Stimulated activated naive B cell treated with anti-CD40 and anti-IgM and Interleukin-4, amounts not matched to agents 10 μg/mL and 1 μg/mL and 100 μg/mL, for 72 hours (primary cell): Measurements from ENCODE around the gene SYT17.

Experiments
- ATAC-seq, 2 donors: fragments of 150-1000 bp; cut with Tn5 transposase; replicated peaks; 2 replicates each; pipeline ENCODE4 v1.10.0; 2021; ENCODE audit warnings: moderate library complexity in 1 of 2
- DNase-seq: peaks from one replicate; pipeline ENCODE4 v3.0.0; 2021
- H3K27ac Mint-ChIP-seq: one replicate; pipeline ENCODE4 v1.8.0; 2022; ENCODE audit warnings: mild to moderate bottlenecking, mixed read lengths
- H3K27me3 Mint-ChIP-seq, 2 donors: one replicate each; pipeline ENCODE4 v1.8.0; 2022; ENCODE audit warnings: mixed read lengths in 2 of 2
- H3K36me3 Mint-ChIP-seq, 2 donors: one replicate each; pipeline ENCODE4 v1.8.0; 2022; ENCODE audit warnings: mixed read lengths in 2 of 2, mild to moderate bottlenecking in 1 of 2
- H3K4me1 Mint-ChIP-seq, 2 donors: one replicate each; pipeline ENCODE4 v1.8.0; 2022; ENCODE audit warnings: mixed read lengths in 2 of 2, mild to moderate bottlenecking in 1 of 2
- H3K4me3 Mint-ChIP-seq, 2 donors: one replicate each; pipeline ENCODE4 v1.8.0; 2022; ENCODE audit warnings: mild to moderate bottlenecking in 2 of 2, mixed read lengths in 2 of 2, moderate library complexity in 1 of 2
- H3K9me3 Mint-ChIP-seq, 2 donors: one replicate each; pipeline ENCODE4 v1.8.0; 2022; ENCODE audit warnings: mixed read lengths in 2 of 2, mild to moderate bottlenecking in 1 of 2

Gene SYT17

DNA sequence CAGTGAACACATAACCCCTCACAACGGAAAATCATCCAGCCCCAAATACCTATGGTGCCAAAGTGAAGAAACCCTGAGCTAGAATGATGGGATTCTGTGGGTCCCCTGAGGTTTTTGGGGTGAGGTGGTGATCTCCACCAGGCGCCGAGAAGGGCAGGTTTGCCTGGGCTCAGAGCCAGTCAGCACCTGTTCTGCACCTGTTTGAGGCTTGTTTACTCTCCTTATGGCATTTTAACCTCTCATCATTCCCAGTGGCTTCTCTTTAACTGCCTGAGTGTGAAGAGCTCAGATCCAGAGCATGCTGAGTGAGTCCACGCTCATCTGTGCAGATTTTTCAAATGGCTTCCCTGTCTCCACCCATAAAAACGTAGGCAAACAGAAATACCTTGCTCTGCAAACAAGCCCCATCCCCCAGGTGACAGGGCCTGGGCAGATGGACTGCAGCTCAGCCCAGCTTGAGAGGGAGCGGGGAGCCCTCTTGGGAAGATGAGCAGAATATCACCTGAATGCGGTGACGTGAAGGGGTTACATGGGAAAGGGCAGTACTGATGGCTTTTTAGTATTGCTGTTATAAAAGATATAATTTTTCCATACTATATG is 77.4 kb downstream of the SYT17 start:
- no peak for ATAC-seq
- peaks cover 0 to 11% of the 10 kb centered on the region in 2 donors for H3K9me3 Mint-ChIP-seq
- H3K36me3 Mint-ChIP-seq, result peaks cover 35 to 57% of the 10 kb centered on the region in 2 donors
- peaks cover 0 to 4% of the 10 kb centered on the region in 2 donors for H3K4me1 Mint-ChIP-seq
- H3K27me3 Mint-ChIP-seq, result peaks cover 0 to 5% of the 10 kb centered on the region in 2 donors
- no peak overlapping the region for H3K27ac Mint-ChIP-seq
- no peak overlapping the region for H3K4me3 Mint-ChIP-seq
- DNase-seq, result no peak

GRCh38 chr16:19252904-19253303 is 84.9 kb downstream of the SYT17 start:
- no peak for DNase-seq
- H3K4me3 Mint-ChIP-seq, result no peak overlapping the region

GRCh38 chr16:19254611-19255010 is 86.6 kb downstream of the SYT17 start:
- Mint-ChIP-seq H3K4me1 (peaks cover 7 to 13% of the 10 kb centered on the region in 2 donors), H3K4me3 (no peak overlapping the region), H3K9me3 (no peaks in the 10 kb centered on the region), H3K27ac (no peak overlapping the region), H3K27me3 (peaks cover 0 to 7% of the 10 kb centered on the region in 2 donors), H3K36me3 (peaks cover 14 to 49% of the 10 kb centered on the region in 2 donors)
- DNase-seq, result no peak
- ATAC-seq, result no peak

More at GRCh38 chr16:19252904-19253303, 84.9 kb downstream of the SYT17 start:
- peaks cover 27 to 56% of the 10 kb centered on the region in 2 donors for H3K36me3 Mint-ChIP-seq
- H3K27ac Mint-ChIP-seq, result no peak overlapping the region
- ATAC-seq, result no peak
- H3K9me3 Mint-ChIP-seq, result peaks cover 0 to under 1% of the 10 kb centered on the region in 2 donors
- H3K27me3 Mint-ChIP-seq, result peaks cover 0 to 7% of the 10 kb centered on the region in 2 donors
- peaks cover 7 to 13% of the 10 kb centered on the region in 2 donors for H3K4me1 Mint-ChIP-seq

- H3K27me3 Mint-ChIP-seq, result no peaks in the 10 kb centered on the region
- H3K27ac Mint-ChIP-seq, result no peak overlapping the region
- no peak for DNase-seq
- no peak for ATAC-seq
- H3K4me3 Mint-ChIP-seq, result no peak overlapping the region
- H3K4me1 Mint-ChIP-seq, result peaks cover 0 to 6% of the 10 kb centered on the region in 2 donors
- H3K9me3 Mint-ChIP-seq, result peaks cover 24 to 28% of the 10 kb centered on the region in 2 donors
- H3K36me3 Mint-ChIP-seq, result peaks cover 33 to 60% of the 10 kb centered on the region in 2 donors
Observed at GRCh38 chr16:19264123-19264673, 96.2 kb downstream of the SYT17 start.

DNA sequence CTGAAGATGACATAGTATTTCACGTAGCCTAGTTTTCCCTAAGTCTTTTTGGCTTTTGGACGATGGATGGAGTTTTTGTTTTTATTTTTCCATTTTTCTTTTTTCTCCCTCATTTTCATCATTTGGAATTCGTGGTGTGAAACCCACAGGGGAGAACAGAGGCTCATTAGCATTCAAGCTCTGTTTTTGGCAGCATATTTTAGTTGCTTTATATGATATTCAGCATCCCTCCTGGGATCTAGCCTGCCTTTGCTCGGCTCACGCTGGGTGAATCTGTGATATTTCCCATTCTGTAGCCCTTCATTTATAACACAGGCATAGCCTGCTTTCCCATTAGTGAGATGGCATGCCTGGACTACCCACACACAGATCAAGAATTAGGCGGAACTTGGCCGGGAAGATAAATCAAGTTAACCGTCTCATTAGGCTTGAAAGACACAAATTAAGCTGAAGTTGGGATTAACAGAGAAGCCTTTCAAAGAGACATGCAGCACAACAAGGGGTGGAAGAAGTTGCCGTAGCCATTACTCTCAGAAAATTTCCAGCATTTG is 97.4 kb downstream of the SYT17 start:
- peaks cover 0 to 8% of the 10 kb centered on the region in 2 donors for H3K4me1 Mint-ChIP-seq
- peaks cover 29 to 31% of the 10 kb centered on the region in 2 donors for H3K9me3 Mint-ChIP-seq
- no peak overlapping the region for H3K27ac Mint-ChIP-seq
- H3K4me3 Mint-ChIP-seq, result no peak overlapping the region
- H3K36me3 Mint-ChIP-seq, result peaks cover 33 to 61% of the 10 kb centered on the region in 2 donors
- DNase-seq (no peak), ATAC-seq (no peak)
- no peaks in the 10 kb centered on the region for H3K27me3 Mint-ChIP-seq

GRCh38 chr16:19266774-19267173 is 98.7 kb downstream of the SYT17 start:
- H3K27ac Mint-ChIP-seq, result no peak overlapping the region
- H3K4me1 Mint-ChIP-seq, result peaks cover 3 to 8% of the 10 kb centered on the region in 2 donors
- H3K27me3 Mint-ChIP-seq, result no peaks in the 10 kb centered on the region
- no peak for ATAC-seq
- peaks cover 33 to 61% of the 10 kb centered on the region in 2 donors for H3K36me3 Mint-ChIP-seq
- DNase-seq, result no peak
- peaks cover 31% of the 10 kb centered on the region in 2 donors for H3K9me3 Mint-ChIP-seq
- no peak overlapping the region for H3K4me3 Mint-ChIP-seq

DNA sequence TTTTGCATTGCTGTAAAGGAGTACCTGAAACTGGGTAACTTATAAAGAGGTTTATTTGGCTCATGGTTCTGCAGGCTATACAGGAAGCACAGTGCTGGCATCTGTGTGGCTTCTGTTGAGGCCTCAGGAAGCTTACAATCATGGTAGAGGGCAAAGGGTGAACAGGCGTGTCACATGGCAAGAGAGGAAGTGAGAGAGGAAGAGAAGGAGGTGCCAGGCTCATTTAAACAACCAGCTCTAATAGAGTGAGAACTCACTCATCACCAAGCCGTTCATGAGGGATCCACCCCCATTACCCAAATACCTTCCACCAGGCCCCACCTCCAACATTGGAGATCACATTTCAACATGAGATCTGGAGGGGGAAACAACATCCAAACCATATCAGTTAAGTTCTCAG is 101.1 kb downstream of the SYT17 start:
- H3K36me3 Mint-ChIP-seq, result peaks cover 33 to 48% of the 10 kb centered on the region in 2 donors
- no peak overlapping the region for H3K4me3 Mint-ChIP-seq
- DNase-seq (no peak), ATAC-seq (peak; percentile 45 to 54)
- peaks cover 31% of the 10 kb centered on the region in 2 donors for H3K9me3 Mint-ChIP-seq
- peak overlapping the region; percentile 11 for H3K27ac Mint-ChIP-seq
- H3K4me1 Mint-ChIP-seq, result peaks cover 3 to 8% of the 10 kb centered on the region in 2 donors
- H3K27me3 Mint-ChIP-seq, result peaks cover 0 to 2% of the 10 kb centered on the region in 2 donors

DNA sequence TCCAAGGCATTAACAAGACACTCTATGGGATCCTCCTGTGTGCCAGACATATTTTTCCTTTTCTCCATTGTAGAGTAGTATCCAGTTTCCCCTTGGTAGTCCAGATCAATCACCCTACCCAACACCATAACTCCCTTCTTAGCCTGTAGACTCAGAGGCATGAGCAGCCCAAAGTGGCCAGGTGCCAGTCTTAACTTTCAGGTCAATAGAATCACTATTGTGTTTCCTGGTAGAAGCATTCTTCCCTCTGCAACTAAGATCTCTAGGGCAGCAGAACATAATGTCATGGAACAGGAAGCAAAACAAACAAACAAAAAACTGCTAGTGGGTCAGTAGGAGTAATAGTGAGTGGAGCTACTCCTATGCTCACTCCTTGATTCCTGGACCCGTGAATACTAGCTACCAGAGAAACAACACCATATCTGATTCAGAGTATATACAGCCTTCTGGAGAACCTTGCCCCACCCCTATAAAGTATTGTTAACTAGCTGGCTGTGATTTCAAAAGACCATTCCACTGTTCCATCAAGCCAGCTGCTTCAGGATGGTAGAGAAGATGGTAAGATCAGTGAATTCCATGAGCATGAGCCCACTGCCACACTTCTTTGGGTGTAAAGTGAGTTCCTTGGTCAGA is 106.2 kb downstream of the SYT17 start:
- Mint-ChIP-seq H3K4me1 (peaks cover under 1 to 3% of the 10 kb centered on the region in 2 donors), H3K27me3 (peaks cover 5 to 6% of the 10 kb centered on the region in 2 donors), H3K36me3 (peaks cover 0 to 3% of the 10 kb centered on the region in 2 donors), H3K9me3 (peaks cover 2 to 8% of the 10 kb centered on the region in 2 donors), H3K27ac (no peak overlapping the region), H3K4me3 (no peak overlapping the region)
- DNase-seq (no peak), ATAC-seq (no peak)

DNA sequence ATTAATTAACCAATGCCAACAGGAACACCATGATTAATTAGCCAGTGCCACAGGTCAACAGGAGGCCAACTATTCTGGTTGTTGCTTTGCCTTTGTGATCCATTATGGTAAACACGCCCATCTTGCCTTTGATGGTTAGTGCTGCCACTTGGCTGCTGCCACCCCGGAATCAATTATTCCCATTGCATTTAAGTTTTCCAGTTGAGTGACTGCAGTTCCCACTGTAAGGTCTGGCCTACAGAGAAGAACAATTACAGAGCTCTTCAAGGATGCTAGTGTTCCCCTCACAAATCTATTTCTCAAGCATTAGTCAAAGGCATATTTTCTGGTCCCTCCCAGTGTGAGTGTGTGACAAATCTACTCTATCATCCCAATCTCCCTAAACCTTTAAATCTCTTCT is 110.4 kb downstream of the SYT17 start:
- peaks cover 4 to 5% of the 10 kb centered on the region in 2 donors for H3K4me1 Mint-ChIP-seq
- ATAC-seq, result no peak
- H3K9me3 Mint-ChIP-seq, result peaks cover 3 to 6% of the 10 kb centered on the region in 2 donors
- H3K27ac Mint-ChIP-seq, result no peak overlapping the region
- H3K27me3 Mint-ChIP-seq, result peaks cover 5 to 6% of the 10 kb centered on the region in 2 donors
- DNase-seq, result no peak
- H3K4me3 Mint-ChIP-seq, result no peak overlapping the region
- H3K36me3 Mint-ChIP-seq, result peaks cover 0 to 3% of the 10 kb centered on the region in 2 donors

DNA sequence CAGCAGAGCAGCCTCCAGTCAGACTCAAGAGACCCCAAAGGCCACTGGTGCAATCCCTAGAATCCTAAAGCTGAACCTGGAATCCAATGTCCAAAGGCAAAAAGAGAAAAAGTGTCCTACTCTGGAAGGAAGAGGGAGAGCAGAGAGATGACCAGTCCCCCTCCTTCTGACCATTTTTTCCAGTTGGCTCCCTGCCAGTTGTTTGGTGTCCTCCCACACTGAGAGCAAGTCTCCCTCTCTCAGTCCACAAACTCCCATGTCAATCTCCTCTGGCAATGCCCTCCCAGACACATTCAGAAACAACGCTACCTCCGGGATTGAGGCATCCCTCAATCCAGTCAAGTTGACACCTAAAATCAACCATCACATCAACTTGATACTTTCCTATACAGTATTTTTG is 113.2 kb downstream of the SYT17 start:
- DNase-seq (no peak), ATAC-seq (no peak)
- Mint-ChIP-seq H3K27me3 (peaks cover 0 to 6% of the 10 kb centered on the region in 2 donors), H3K9me3 (peaks cover 3 to 6% of the 10 kb centered on the region in 2 donors), H3K27ac (no peak overlapping the region), H3K4me3 (no peak overlapping the region), H3K4me1 (peaks cover 14 to 16% of the 10 kb centered on the region in 2 donors), H3K36me3 (peaks cover 0 to 3% of the 10 kb centered on the region in 2 donors)

DNA sequence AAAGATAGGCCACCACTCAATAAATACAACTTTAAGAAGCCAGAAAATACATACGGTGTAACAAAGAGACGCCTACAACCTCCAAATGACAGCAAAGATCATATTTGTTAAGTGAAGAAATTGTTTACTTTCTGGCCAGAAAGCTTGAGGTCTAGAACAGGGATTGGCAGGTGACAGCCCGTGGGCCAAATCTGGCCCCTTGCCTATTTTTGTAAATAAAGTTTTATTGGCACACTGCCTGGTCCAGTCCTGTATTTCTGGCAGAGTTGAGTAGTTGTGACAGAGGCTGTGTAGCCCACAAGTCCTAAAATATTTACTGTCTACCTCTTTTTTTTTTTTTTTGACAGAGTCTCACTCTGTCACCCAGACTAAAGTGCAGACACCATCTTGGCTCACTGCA is 114.1 kb downstream of the SYT17 start:
- Mint-ChIP-seq H3K9me3 (peaks cover 3 to 6% of the 10 kb centered on the region in 2 donors), H3K4me1 (peaks cover 14 to 16% of the 10 kb centered on the region in 2 donors), H3K27ac (no peak overlapping the region), H3K27me3 (peaks cover 0 to 6% of the 10 kb centered on the region in 2 donors), H3K36me3 (peaks cover 0 to 3% of the 10 kb centered on the region in 2 donors), H3K4me3 (no peak overlapping the region)
- DNase-seq, result no peak
- ATAC-seq, result no peak

- Mint-ChIP-seq H3K9me3 (peaks cover 3 to 4% of the 10 kb centered on the region in 2 donors), H3K36me3 (peaks cover 0 to 3% of the 10 kb centered on the region in 2 donors), H3K27ac (peak overlapping the region; percentile 57), H3K4me3 (no peak overlapping the region), H3K27me3 (peaks cover 0 to 3% of the 10 kb centered on the region in 2 donors), H3K4me1 (peaks cover 14 to 16% of the 10 kb centered on the region in 2 donors)
- DNase-seq (no peak), ATAC-seq (peak in 1 of 2 donors; percentile 28)
Observed at GRCh38 chr16:19283637-19284036, 115.6 kb downstream of the SYT17 start.

GRCh38 chr16:19284207-19284606 is 116.2 kb downstream of the SYT17 start:
- Mint-ChIP-seq H3K4me3 (peak overlapping the region in 1 of 2 donors; percentile 17), H3K9me3 (peaks cover 3 to 4% of the 10 kb centered on the region in 2 donors), H3K27ac (no peak overlapping the region), H3K27me3 (no peaks in the 10 kb centered on the region), H3K4me1 (peaks cover 14 to 16% of the 10 kb centered on the region in 2 donors), H3K36me3 (peaks cover 0 to 3% of the 10 kb centered on the region in 2 donors)
- ATAC-seq (peak; percentile 84 to 96), DNase-seq (peak; percentile 34)

DNA sequence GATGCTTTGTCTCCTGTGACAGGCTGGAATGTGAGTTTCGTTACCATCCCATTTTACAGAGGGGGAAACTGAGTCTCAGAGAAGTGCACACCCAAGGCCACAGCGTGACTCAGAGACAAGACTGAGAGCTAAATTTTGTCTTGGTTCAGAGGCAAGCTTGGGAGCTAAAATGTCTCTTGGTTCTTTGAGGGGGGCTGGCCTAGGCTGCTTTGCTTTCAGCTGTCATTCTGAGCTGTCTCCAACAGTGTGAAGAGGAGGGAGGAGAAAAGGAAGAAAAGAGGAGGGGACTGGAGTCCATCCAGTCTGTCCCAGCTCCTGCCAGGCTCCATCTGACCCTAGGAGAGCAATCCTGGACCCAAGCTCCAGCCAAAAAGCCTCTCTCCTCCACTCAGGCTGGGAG is 117.4 kb downstream of the SYT17 start, which contains the start of gene CLEC19A:
CLEC19A (plus strand) TSS at position 301 of the 400 bp plus-strand sequence. CDS start 121 bp downstream, outside the sequence.
- H3K36me3 Mint-ChIP-seq, result peaks cover 0 to 3% of the 10 kb centered on the region in 2 donors
- peaks cover 19 to 25% of the 10 kb centered on the region in 2 donors for H3K4me1 Mint-ChIP-seq

More for the DNA sequence above, 117.4 kb downstream of the SYT17 start, which contains the start of gene CLEC19A:
- no peak for DNase-seq
- peaks cover 4% of the 10 kb centered on the region in 2 donors for H3K27me3 Mint-ChIP-seq
- H3K9me3 Mint-ChIP-seq, result peaks cover under 1 to 4% of the 10 kb centered on the region in 2 donors
- H3K27ac Mint-ChIP-seq, result no peak within 1 kb of the TSS
- H3K4me3 Mint-ChIP-seq, result no peak within 1 kb of the TSS
- no peak for ATAC-seq
